Naive thymus-derived CD4-positive, alpha-beta T cell (primary cell): ENCODE measurements around the gene F3. TPM values are rescaled to one million over a fixed set of nuclear protein-coding genes. Genes with fewer than 3 reads are reported as not detected.

Experiments
- ATAC-seq: fragments of 150-1000 bp; cut with Tn5 transposase; 2 replicates; pipeline ENCODE4 v1.10.0; 2021; ENCODE audit warnings: mild to moderate bottlenecking, moderate library complexity
- CTCF ChIA-PET: fragments of 350-600 bp; sonication (Branson Sonifier 250); formaldehyde crosslinking; loops from one replicate; lab custom pipeline; 2021; ENCODE audit warnings: antibody characterized with exemption; lab: Charles Lee
- POLR2A ChIA-PET: fragments of 350-600 bp; sonication (Branson Sonifier 250); formaldehyde crosslinking; loops from one replicate; lab custom pipeline; 2021; ENCODE audit warnings: antibody characterized with exemption, inconsistent platforms; lab: Charles Lee
- DNase-seq, 9 donors: peaks; one replicate each; pipeline versions ENCODE4 v3.0.0 to v3.0.0-alpha.2; 2020 to 2022; ENCODE audit warnings: mixed read lengths in 1 of 9
- H3K27ac ChIP-seq: one replicate; pipeline ENCODE4 v1.7.0; 2013; ENCODE audit warnings: mild to moderate bottlenecking, low read depth, low read length, moderate library complexity
- H3K27me3 ChIP-seq, 2 donors: one replicate each; pipeline ENCODE4 v1.7.0; 2013; ENCODE audit warnings: low read length in 2 of 2, mild to moderate bottlenecking in 2 of 2, moderate library complexity in 2 of 2; ENCODE audit not compliant: control insufficient read depth in 2 of 2, insufficient read depth in 2 of 2
- H3K36me3 ChIP-seq, 3 experiments: 1 replicate in 2 of 3; 2 replicates in 1 of 3; pipeline ENCODE4 v1.7.0; 2013; ENCODE audit warnings: low read length in 3 of 3, mild to moderate bottlenecking in 3 of 3, moderate library complexity in 1 of 3; ENCODE audit not compliant: insufficient read depth in 3 of 3, control insufficient read depth in 2 of 3
- H3K4me1 ChIP-seq, 2 donors: one replicate each; pipeline ENCODE4 v1.7.0; 2013; ENCODE audit warnings: low read length in 2 of 2, mild to moderate bottlenecking in 2 of 2, moderate library complexity in 1 of 2; ENCODE audit not compliant: control insufficient read depth in 2 of 2, insufficient read depth in 2 of 2
- H3K4me3 ChIP-seq: 2 replicates; pipeline ENCODE4 v1.7.0; 2013; ENCODE audit warnings: mild to moderate bottlenecking, low read length
- H3K9me3 ChIP-seq, 3 experiments: 1 replicate in 2 of 3; 2 replicates in 1 of 3; pipeline ENCODE4 v1.7.0; 2013; ENCODE audit warnings: low read length in 3 of 3; ENCODE audit not compliant: control insufficient read depth in 2 of 3
- H3K27ac Mint-ChIP-seq, 9 donors: one replicate each; pipeline ENCODE4 v1.8.0; 2020 to 2022; ENCODE audit warnings: mixed read lengths in 9 of 9, mild to moderate bottlenecking in 8 of 9, moderate library complexity in 5 of 9, inconsistent platforms in 2 of 9
- H3K27me3 Mint-ChIP-seq, 5 donors: one replicate each; pipeline ENCODE4 v1.8.0; 2021 to 2022; ENCODE audit warnings: mixed read lengths in 5 of 5, mild to moderate bottlenecking in 1 of 5
- H3K36me3 Mint-ChIP-seq, 5 donors: one replicate each; pipeline ENCODE4 v1.8.0; 2020 to 2022; ENCODE audit warnings: mixed read lengths in 5 of 5, mild to moderate bottlenecking in 3 of 5, inconsistent platforms in 1 of 5
- H3K4me1 Mint-ChIP-seq, 7 donors: one replicate each; pipeline ENCODE4 v1.8.0; 2020 to 2022; ENCODE audit warnings: mixed read lengths in 7 of 7, mild to moderate bottlenecking in 3 of 7, inconsistent platforms in 1 of 7
- H3K4me3 Mint-ChIP-seq, 10 donors: one replicate each; pipeline ENCODE4 v1.8.0; 2020 to 2022; ENCODE audit warnings: mild to moderate bottlenecking in 10 of 10, mixed read lengths in 10 of 10, moderate library complexity in 6 of 10, inconsistent platforms in 2 of 10
- H3K9me3 Mint-ChIP-seq, 11 donors: one replicate each; pipeline ENCODE4 v1.8.0; 2020 to 2022; ENCODE audit warnings: mixed read lengths in 11 of 11, mild to moderate bottlenecking in 4 of 11, inconsistent platforms in 1 of 11, moderate library complexity in 1 of 11
- intact Hi-C, 2 donors: fragments of 100-400 bp; cut with micrococcal nuclease; formaldehyde crosslinking; loops; one replicate each; pipeline ENCODE4 v1.15.1; 2023
- polyA plus RNA-seq, 2 donors: library from polyadenylated mRNA; unstranded; fragments of 300-500 nt; fragmentation: Illumina TruSeq; gene quantifications; one replicate each; pipeline ENCODE4 v1.2.3, GENCODE V29; 2021
- total RNA-seq, 6 experiments: library from RNA in 5 of 6; stranded (reverse) in 5 of 6; gene quantifications; 1 replicate in 5 of 6; 2 replicates in 1 of 6; pipeline ENCODE4 v1.2.3 and lab custom pipeline; 2021 to 2026

F3 gene
- total and polyA plus RNA-seq, 7 experiments from 2014 or later, result 0.69 to 1.7 TPM; not detected in 5

DNA sequence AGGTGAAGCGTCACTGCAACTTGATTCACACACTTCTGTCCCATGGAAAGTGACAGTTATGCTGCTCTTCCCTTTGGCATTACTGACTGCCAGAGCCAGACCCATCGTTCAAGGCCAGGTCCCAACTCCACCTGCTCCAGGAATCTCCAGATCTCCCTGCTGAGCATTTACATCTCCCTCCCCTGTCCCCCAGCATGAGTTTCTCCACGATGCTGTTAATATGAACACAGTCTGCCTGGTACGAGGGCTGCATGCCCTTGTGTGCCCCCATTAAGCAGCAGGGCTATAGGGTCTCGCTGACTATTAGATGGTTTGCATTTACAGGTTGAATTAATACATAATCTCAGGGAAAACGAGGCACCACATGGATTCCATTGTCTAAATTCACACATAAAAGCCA lies 4.3 kb downstream of the F3 start:
- ATAC-seq, result no peak
- no peak overlapping the region for H3K27ac Mint-ChIP-seq

DNA sequence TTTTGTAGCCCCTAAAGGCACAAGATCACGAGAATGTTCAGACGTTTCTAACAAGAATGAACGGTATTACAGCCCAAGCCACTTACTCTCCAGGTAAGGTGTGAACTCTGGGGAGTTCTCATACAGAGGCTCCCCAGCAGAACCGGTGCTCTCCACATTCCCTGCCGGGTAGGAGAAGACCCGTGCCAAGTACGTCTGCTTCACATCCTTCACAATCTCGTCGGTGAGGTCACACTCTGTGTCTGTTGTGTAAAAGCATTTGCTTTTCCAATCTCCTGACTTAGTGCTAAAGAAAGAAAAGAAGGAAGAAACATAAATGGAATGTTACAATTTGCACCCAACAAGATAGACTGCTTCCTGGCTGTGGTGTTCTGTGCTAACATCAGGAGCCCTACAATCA lies 5.7 kb downstream of the F3 start:
- Histone ChIP-seq H3K4me3 (no peak overlapping the region), H3K27ac (no peak overlapping the region), H3K9me3 (no peaks in the 10 kb centered on the region), H3K4me1 (no peaks in the 10 kb centered on the region), H3K36me3 (no peaks in the 10 kb centered on the region), H3K27me3 (no peaks in the 10 kb centered on the region)
- ATAC-seq (no peak), DNase-seq (no peak)
- Mint-ChIP-seq H3K27me3 (peaks cover 40 to 58% (median 52%) of the 10 kb centered on the region in 5 donors), H3K27ac (no peak overlapping the region), H3K36me3 (no peaks in the 10 kb centered on the region), H3K4me3 (no peak overlapping the region), H3K9me3 (no peaks in the 10 kb centered on the region), H3K4me1 (peaks cover 0 to 7% (median 3%) of the 10 kb centered on the region in 7 donors)
- ChIA-PET POLR2A (no interaction called here), CTCF (no interaction called here)
- intact Hi-C loops, result no loop called here

More for the DNA sequence above, 4.3 kb downstream of the F3 start:
- CTCF ChIA-PET, result no interaction called here
- H3K27me3 ChIP-seq, result peaks cover 0 to under 1% of the 10 kb centered on the region in 2 donors
- H3K4me1 Mint-ChIP-seq, result peaks cover 0 to 15% (median 7%) of the 10 kb centered on the region in 7 donors
- H3K9me3 ChIP-seq, result no peaks in the 10 kb centered on the region
- H3K36me3 ChIP-seq, result no peaks in the 10 kb centered on the region
- H3K27me3 Mint-ChIP-seq, result peaks cover 49 to 60% (median 58%) of the 10 kb centered on the region in 5 donors
- H3K9me3 Mint-ChIP-seq, result peaks cover 0 to 2% (median 0%) of the 10 kb centered on the region in 11 donors
- H3K4me3 ChIP-seq, result no peak overlapping the region
- no peak for DNase-seq
- H3K4me3 Mint-ChIP-seq, result no peak overlapping the region
- intact Hi-C loops, result no loop called here
- H3K36me3 Mint-ChIP-seq, result no peaks in the 10 kb centered on the region
- POLR2A ChIA-PET, result no interaction called here
- no peak overlapping the region for H3K27ac ChIP-seq
- H3K4me1 ChIP-seq, result no peaks in the 10 kb centered on the region

DNA sequence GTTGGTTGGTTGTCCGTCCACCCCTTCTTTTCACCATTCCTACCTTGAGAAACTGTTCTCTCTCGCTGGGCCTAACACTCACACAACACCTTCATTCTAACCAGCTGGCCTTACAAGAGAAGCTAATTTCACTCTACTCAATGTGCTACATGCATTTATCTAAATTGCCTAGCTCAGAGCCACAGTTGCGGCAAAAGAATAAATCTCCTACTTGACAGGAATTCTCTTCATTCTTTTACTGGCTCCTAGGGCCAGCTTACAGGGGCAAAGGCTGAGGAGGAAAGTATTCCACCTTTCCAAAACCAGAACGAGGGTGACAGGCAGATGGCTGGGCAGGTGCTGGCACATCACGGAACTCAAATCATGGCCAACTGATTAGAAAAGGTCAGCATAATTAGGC lies 6.5 kb downstream of the F3 start:
- ATAC-seq (no peak), DNase-seq (no peak)
- H3K27me3 Mint-ChIP-seq, result peaks cover 32 to 53% (median 44%) of the 10 kb centered on the region in 5 donors
- Histone ChIP-seq H3K4me3 (no peak overlapping the region), H3K27me3 (no peaks in the 10 kb centered on the region), H3K27ac (no peak overlapping the region), H3K9me3 (no peaks in the 10 kb centered on the region), H3K4me1 (no peaks in the 10 kb centered on the region), H3K36me3 (no peaks in the 10 kb centered on the region)
- H3K27ac Mint-ChIP-seq, result no peak overlapping the region
- ChIA-PET POLR2A (no interaction called here), CTCF (no interaction called here)
- no peaks in the 10 kb centered on the region for H3K9me3 Mint-ChIP-seq
- intact Hi-C loops, result no loop called here
- H3K36me3 Mint-ChIP-seq, result no peaks in the 10 kb centered on the region
- H3K4me3 Mint-ChIP-seq, result no peak overlapping the region
- H3K4me1 Mint-ChIP-seq, result peaks cover 0 to under 1% (median 0%) of the 10 kb centered on the region in 7 donors

DNA sequence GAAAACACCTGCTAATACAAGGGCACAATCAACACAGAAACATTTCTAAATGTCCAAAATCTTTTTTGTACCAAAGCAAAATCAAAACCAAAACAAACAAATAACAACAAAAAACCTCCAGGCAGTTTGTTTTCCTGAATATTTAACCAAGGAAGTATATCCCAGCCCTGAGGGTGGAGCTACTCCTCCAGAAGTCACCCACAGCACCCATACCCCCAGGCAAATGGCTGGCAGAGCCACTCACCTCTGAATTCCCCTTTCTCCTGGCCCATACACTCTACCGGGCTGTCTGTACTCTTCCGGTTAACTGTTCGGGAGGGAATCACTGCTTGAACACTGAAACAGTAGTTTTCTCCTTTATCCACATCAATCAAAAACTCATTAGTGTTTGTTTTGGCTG lies 9.5 kb downstream of the F3 start:
- Histone ChIP-seq H3K36me3 (no peaks in the 10 kb centered on the region), H3K9me3 (no peaks in the 10 kb centered on the region), H3K4me3 (no peak overlapping the region), H3K27me3 (no peaks in the 10 kb centered on the region), H3K27ac (no peak overlapping the region), H3K4me1 (no peaks in the 10 kb centered on the region)
- ChIA-PET CTCF (no interaction called here), POLR2A (no interaction called here)
- Mint-ChIP-seq H3K27me3 (peaks cover 10 to 26% (median 26%) of the 10 kb centered on the region in 5 donors), H3K9me3 (no peaks in the 10 kb centered on the region), H3K4me3 (no peak overlapping the region), H3K4me1 (no peaks in the 10 kb centered on the region), H3K36me3 (no peaks in the 10 kb centered on the region), H3K27ac (no peak overlapping the region)
- ATAC-seq (no peak), DNase-seq (no peak)
- intact Hi-C loops, result no loop called here

DNA sequence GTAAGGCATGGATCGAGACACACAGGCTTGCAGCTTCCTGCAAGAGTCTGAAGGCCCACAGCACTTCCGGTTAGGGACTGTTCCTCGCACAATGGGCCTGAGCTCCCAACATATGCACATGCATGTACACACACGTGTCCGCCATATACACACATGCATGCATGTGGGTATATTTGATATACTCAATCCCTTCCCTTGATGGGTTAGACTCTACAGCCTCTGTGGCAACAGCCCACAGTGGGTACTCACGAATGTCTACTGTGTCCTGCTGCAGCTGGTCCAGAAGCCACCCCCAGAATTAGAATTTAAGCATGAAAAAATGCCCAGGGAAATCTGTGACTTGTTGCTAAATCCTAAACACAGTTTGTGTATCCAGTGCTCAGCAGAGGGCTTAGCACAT lies 9.9 kb downstream of the F3 start:
- no peak overlapping the region for H3K27ac ChIP-seq
- no peaks in the 10 kb centered on the region for H3K4me1 Mint-ChIP-seq
- H3K27me3 ChIP-seq, result no peaks in the 10 kb centered on the region
- POLR2A ChIA-PET, result no interaction called here
- DNase-seq, result no peak
- no peak overlapping the region for H3K4me3 Mint-ChIP-seq
- no peaks in the 10 kb centered on the region for H3K36me3 Mint-ChIP-seq
- H3K27me3 Mint-ChIP-seq, result peaks cover 10 to 26% (median 22%) of the 10 kb centered on the region in 5 donors
- no peaks in the 10 kb centered on the region for H3K4me1 ChIP-seq
- ATAC-seq, result no peak
- H3K36me3 ChIP-seq, result no peaks in the 10 kb centered on the region
- CTCF ChIA-PET, result no interaction called here
- no peak overlapping the region for H3K27ac Mint-ChIP-seq
- no peaks in the 10 kb centered on the region for H3K9me3 Mint-ChIP-seq
- no peaks in the 10 kb centered on the region for H3K9me3 ChIP-seq
- H3K4me3 ChIP-seq, result no peak overlapping the region
- intact Hi-C loops, result no loop called here

DNA sequence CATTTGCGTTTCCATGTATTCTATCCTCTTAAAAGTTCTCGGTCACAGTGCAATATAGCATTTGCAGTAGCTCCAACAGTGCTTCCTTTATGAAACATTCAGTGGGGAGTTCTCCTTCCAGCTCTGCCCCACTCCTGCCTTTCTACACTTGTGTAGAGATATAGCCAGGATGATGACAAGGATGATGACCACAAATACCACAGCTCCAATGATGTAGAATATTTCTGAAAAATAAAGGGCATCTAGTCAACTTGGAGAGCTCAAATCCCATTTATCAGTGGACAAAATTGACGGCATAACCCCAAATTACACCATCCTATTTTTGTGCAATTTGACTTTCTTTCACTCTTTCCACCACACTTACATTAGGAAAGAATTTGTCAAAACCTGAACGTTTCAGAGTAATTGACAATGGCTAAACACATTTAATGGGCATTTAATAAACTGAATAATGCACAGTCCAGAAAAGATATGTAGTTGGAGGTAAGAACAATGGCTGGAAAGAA lies 11.1 kb downstream of the F3 start:
- H3K4me3 ChIP-seq, result no peak overlapping the region
- no peak overlapping the region for H3K27ac ChIP-seq
- no peaks in the 10 kb centered on the region for H3K9me3 Mint-ChIP-seq
- no peak overlapping the region for H3K27ac Mint-ChIP-seq
- H3K4me3 Mint-ChIP-seq, result no peak overlapping the region
- H3K4me1 ChIP-seq, result no peaks in the 10 kb centered on the region
- DNase-seq (no peak), ATAC-seq (no peak)
- H3K36me3 ChIP-seq, result no peaks in the 10 kb centered on the region
- no peaks in the 10 kb centered on the region for H3K9me3 ChIP-seq
- H3K27me3 Mint-ChIP-seq, result peaks cover 7 to 22% (median 14%) of the 10 kb centered on the region in 5 donors
- ChIA-PET CTCF (no interaction called here), POLR2A (no interaction called here)
- no peaks in the 10 kb centered on the region for H3K27me3 ChIP-seq
- H3K4me1 Mint-ChIP-seq, result no peaks in the 10 kb centered on the region
- intact Hi-C loops, result no loop called here
- H3K36me3 Mint-ChIP-seq, result no peaks in the 10 kb centered on the region

DNA sequence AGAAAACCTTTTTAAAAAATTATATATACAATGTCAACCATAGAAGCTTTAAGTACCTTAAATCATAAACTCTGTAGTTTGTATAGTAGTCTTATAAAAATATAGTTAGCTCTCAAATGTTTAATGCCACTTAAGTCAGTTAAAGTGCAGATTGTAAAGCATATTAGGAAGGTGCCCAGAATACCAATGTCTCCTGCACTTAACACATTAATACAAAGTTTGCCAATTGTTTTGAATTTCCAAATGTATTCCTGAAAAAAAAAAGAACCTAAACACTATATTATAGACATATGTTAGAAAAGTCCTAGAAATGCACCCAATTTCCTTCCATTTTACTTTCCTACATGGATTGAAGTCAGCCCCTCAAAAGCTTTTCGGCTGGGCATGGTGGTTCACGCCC lies 12.1 kb downstream of the F3 start:
- Mint-ChIP-seq H3K4me1 (no peaks in the 10 kb centered on the region), H3K27ac (no peak overlapping the region), H3K36me3 (no peaks in the 10 kb centered on the region), H3K4me3 (no peak overlapping the region), H3K27me3 (peaks cover 6 to 14% (median 9%) of the 10 kb centered on the region in 5 donors), H3K9me3 (no peaks in the 10 kb centered on the region)
- no peak overlapping the region for H3K4me3 ChIP-seq
- H3K27me3 ChIP-seq, result no peaks in the 10 kb centered on the region
- no peaks in the 10 kb centered on the region for H3K36me3 ChIP-seq
- intact Hi-C loops, result no loop called here
- no peaks in the 10 kb centered on the region for H3K4me1 ChIP-seq
- ATAC-seq, result no peak
- CTCF ChIA-PET, result no interaction called here
- DNase-seq, result no peak
- POLR2A ChIA-PET, result no interaction called here
- H3K27ac ChIP-seq, result no peak overlapping the region
- H3K9me3 ChIP-seq, result no peaks in the 10 kb centered on the region
